CD1c-positive myeloid dendritic cell (primary cell): ENCODE results near the gene RBM42.
"Not testable (repeated sequence)": the region's sequence is repeated elsewhere in the genome, so short reads cannot be mapped to it uniquely, and the experiment has no call there.

Source experiments
- DNase-seq: peaks from one replicate; pipeline ENCODE4 v3.0.0-alpha.2; 2016; ENCODE audit errors: extremely low spot score

Gene RBM42

DNA sequence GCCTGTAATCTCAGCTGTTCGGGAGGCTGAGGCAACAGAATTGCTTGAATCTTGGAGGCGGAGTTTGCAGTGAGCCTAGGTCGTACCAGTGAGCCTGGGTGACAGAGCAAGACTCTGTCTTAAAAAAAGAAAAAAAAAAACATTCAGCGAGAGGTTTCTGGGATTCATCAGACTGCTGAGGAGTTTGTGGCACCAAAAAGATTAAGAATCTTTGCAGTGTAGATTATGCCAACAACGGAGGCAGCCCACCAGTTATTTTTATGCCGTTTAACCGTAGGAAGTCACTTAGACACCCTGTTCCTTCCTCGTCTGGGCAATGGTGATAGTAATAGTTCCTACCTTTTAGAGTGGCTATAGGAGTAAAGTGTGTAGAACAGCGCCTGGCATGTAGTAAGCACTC, 21.7 kb downstream of the RBM42 start:
- no peak for DNase-seq

- not testable (repeated sequence) for DNase-seq
Measured at GRCh38 chr19:35654828-35655227, 26.0 kb downstream of the RBM42 start.

GRCh38 chr19:35655600-35655999, 26.8 kb downstream of the RBM42 start:
- DNase-seq, result no peak

DNA sequence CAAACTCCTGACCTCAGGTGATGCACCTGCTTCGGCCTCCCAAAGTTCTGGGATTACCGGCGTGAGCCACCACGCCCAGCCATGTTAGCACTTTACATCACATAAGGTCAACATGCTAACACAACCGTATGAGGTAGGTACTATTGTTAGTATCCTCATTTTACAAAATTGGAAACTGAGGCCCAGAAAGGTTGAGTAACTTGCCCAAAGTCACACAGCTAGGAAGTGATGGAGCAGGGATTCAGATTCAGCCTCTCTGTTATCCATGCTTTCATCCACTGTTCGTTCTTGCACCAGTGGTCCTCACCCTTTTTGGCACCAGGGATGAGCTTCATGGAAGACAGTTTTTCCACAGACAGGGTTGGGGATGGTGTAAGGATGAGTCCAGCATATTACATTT, 27.9 kb downstream of the RBM42 start:
- DNase-seq, result no peak

- DNase-seq, result no peak
Measured at GRCh38 chr19:35657904-35658700, 29.3 kb downstream of the RBM42 start.

DNA sequence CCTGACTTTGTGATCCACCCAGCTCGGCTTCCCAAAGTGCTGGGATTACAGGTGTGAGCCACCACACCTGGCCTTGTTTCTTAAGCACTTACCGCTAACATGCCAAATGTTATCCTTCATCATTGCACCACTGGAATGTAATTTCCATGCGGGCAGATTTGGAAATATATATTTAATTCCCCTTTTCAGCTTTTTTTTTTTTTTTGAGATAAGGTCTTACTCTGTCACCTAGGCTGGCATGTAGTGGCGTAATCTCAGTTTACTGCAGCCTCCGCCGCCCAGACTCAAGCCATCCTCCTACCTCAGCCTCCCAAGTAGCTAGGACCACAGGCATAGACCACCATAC, 33.1 kb downstream of the RBM42 start:
- no peak for DNase-seq

GRCh38 chr19:35663981-35664380, 35.1 kb downstream of the RBM42 start:
- no peak for DNase-seq

- DNase-seq, result no peak
Measured at GRCh38 chr19:35665157-35665556, 36.3 kb downstream of the RBM42 start.

DNA sequence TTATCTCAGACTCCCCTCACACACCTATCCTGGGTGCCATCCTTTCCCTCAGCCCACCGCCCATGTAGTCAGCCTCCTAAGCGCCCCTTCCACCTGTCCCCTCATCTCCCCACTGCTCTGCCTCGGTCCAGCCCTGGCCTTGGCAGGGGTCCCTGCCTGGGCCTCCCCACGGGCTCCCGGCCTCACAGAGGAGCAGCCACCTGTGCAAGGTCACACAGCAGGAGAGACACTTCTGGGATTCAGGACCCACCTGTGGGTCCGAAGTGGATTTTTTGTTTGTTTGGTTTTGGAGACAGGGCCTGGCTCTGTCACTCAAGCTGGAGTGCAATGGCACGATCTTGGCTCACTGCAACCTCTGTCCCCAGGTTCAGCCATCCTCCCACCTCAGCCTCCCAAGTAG, 36.8 kb downstream of the RBM42 start:
- DNase-seq, result no peak

DNA sequence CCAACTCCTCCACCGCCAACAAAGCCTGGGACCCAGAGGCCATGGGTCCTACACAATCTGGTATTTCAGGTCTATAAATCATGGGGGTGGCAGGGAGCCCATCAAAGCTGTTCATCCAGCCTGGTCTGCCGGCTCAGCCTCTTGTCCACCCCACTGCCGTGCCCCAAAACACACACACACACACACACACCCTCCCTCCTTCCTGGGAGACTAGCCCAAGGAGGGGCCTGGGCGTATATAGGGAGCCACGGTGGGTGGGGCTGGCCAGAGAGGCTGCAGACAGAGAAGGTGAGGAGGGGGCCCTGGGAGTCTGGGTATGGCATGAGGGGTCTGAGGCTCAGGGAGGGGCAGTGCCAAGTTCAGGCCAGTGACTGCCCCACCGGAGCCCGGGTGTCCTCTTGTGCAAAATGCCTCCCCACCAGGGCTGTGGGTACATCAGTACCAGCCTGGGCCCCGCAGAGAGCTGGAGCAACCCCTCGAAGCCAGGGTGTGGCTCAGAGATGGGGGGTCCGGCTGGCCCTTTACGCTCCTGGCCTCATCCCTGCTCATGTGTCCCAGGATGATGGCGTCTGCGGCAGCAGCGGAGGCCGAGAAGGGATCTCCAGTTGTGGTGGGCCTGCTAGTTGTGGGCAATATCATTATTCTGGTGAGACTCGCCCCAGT, 37.5 kb downstream of the RBM42 start, which contains the start of gene UPK1A:
UPK1A (plus strand) TSS at position 267 of the 663 bp plus-strand sequence; CDS start at position 563, 296 bp downstream.
- DNase-seq, result no peak

DNA sequence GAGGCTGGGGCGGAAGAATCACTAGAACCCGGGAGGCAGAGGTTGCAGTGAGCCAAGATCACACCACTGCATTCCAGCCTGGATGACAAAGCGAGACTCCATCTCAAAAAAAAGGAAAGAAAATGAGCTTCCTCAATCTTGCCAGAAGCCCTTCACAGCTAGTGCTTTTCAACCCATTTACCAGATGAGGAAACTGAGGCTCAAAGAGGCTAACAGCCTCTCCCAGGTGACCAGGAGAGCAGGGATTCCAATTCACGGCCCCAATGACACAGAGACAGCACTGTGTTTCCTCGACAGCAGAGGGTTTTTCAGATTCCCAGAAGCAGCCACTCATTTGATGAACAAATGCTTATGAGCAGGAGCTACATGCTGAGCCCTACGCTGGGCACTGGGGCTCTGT, 40.7 kb downstream of the RBM42 start:
- DNase-seq, result no peak

DNA sequence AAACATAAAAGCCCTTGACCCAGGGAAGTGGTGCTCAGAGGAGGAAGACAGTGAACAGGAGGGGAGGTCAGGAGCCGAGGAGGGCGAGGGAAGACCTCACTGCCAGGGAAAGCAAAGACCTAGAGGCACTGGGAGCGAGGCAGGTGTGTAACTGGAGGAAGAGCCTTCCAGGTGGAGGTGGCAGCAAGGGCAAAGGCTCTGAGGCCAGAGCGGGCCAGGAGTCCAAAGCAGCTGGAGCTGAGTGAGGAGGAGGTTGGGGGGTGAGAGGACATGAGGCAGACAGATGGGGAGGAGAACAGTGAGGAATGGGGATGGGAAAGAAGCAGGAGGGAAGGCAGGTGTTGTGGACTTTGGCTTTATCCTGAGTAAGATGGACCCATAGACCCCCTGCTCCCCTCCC, 41.1 kb downstream of the RBM42 start:
- no peak for DNase-seq

DNA sequence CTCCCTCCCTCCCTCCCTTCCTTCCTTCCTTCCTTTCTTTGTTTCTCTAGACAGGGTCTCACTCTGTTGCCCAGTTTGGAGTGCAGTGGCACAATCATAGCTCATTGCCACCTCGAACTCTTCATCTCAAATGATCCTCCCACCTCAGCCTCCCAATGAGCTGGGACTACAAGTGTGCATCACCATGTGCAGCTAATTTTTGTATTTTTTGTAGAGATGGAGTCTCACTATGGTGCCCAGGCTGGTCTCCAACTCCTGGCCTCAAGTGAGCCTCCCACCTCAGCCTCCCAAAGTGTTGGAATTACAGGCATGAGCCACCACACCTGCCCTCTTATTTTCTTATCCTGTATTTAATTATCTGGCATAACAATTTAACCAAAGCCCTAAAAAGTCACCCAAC, 41.9 kb downstream of the RBM42 start:
- no peak for DNase-seq

DNA sequence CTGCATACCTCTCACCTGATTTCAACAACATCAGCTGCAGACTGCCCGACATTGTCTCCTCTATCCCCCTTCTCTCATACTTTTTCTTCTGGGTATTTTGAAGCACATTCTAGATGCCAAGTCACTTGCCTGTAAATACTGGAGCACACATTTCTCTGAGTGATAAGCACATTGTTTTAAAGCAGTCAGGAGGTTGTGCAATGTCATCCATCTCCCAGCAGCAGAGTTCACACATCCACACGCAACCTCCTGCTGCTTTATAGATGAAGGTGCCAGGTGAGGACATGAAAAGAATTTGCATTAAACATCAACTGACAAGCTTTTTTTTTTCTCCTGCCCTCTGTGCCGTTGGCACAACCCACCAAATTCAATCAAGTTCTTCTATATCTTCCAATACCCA, 43.0 kb downstream of the RBM42 start:
- DNase-seq, result no peak

DNA sequence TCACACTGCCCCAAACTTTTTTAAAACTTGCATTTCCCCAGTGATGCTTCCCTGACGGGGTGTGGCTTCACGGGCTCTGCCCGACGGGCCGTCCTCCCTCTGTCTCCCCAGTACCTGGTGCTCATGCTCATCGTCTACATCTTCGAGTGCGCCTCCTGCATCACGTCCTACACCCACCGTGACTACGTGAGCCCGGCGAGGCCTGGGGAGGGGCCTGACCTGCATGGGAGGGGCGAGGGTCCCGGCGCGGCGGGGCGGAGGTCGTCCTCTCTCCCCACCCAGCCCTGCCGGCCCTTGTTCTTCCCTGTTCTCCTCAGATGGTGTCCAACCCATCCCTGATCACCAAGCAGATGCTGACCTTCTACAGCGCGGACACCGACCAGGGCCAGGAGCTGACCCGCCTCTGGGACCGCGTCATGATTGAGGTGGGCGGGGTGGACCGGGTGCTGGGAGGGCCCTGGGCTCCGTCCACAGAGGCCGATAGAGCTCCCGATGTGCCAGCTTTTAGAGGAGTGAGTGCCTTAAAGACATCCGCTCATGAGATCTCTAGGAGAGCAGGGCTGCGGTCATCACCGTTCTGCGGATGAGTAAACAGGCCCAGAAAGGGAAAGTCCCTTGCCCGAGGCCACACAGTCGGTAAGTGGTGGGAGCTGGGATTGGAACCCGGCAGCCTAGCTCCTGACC, 44.4 kb downstream of the RBM42 start:
- peak; percentile 48 for DNase-seq

DNA sequence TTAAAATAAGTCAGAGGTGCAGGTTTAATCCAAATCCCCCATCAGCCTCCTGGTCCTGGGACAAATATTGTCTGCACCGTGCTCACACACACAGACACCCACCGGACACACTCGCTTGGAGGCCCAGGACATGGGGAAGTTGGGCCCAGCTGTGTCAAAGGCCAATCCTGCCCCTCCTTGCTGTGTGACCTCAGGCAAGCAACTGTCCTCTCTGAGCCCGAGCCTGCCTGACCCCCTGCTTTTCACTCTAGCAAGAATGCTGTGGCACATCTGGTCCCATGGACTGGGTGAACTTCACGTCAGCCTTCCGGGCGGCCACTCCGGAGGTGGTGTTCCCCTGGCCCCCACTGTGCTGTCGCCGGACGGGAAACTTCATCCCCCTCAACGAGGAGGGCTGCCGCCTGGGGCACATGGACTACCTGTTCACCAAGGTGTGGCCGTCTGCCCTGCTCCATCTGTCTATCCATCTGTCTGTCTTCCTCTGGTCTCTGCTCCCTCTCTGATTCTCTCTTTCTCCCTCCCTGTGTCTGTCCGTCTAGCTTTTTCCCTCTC, 46.8 kb downstream of the RBM42 start:
- no peak for DNase-seq
